Stimulated activated CD4-positive, alpha-beta T cell treated with anti-CD3 and anti-CD28 coated beads, Interleukin-12 subunit alpha, Interleukin-12 subunit beta, amount 100 ng/mL, for 48 hours (primary cell): Measurements from ENCODE around the gene RNF115.

Source experiments
- DNase-seq, 3 donors: peaks; one replicate each; pipeline ENCODE4 v3.0.0-alpha.2; 2020; ENCODE audit warnings: low read depth in 2 of 3, low spot score in 1 of 3

The RNF115 gene

DNA sequence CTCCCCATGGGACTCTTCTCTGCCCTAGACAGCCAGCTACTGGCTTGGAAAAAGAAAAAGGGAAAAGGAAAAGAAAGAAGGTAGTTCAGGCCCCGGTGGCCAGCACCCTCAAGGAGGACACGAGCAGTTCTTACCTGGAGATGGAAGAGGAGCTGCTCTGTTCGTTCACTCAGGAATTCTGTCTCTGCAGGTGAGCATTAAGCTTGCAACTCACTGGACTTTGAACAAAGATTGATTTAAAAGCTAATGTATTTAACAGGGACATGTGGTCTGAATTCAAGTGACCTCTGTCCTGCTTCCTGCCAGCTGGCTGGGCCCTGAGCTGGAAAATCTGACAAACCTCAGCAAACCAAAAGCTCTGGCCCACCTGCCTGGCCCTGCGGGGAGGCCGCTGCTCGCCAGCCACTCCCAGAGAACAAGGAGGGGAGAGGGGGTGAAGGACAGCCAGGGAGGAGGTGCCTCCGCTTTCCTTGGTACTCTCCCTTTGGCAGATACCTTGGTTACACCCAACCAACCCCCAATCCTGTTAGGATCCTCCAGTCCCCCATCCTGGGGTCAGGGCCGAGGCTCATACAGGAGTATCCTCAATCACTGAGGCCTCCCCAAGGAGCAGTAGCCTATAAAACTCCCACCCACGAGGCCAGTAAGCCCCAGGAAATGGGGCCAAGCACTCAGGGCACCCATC lies 116.6 kb downstream of the RNF115 start, which contains the start of gene PDZK1:
Gene PDZK1 (minus strand): TSS at position 186 of the 685 bp plus-strand sequence. CDS start 19,347 bp downstream, outside the sequence.
- DNase-seq = no peak

DNA sequence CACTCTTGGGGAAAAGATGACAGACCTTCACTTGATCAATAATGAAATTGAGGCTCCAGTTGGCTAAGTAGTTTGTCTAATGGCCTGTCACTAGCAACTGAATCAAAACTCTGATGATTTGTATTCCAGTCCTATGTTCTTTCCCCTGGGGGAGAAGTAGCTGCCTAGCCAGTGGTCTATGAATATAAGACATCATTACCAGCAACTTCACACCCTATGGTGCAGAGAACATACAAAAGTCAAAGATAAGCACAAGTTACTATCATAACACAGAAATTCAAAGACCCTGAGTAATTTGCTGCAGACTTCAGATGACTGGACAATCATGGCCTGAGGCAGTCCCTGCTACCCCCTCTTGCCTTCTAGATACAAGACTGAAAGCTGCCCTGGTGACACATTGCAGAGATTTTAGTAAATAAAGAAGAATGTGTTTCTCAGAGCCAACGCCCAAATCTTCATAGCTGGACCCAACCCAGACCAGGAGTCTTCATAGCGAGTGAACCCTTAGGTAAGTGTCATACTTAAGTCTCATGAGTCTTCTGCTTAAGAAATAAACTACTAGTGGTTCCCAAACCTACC lies 117.7 kb downstream of the RNF115 start:
- DNase-seq = no peak

DNA sequence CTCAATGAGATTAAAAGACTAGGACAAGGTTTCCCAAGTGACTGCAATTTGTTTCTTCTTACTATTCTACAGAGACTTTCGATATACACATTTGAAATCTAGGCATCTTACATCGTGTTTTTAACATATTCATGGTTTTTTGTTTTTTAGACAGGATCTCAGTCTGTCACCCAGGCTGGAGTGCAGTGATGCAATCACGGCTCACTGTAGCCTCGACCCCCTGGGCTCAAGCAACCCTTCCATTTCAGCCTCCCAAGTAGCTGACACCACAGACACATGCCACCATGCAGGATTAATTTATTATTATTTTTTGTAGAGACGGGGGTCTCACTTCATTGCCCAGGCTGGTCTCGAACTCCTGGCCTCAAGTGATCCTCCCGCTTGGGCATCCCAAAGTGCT lies 118.3 kb downstream of the RNF115 start:
- no peak for DNase-seq

DNA sequence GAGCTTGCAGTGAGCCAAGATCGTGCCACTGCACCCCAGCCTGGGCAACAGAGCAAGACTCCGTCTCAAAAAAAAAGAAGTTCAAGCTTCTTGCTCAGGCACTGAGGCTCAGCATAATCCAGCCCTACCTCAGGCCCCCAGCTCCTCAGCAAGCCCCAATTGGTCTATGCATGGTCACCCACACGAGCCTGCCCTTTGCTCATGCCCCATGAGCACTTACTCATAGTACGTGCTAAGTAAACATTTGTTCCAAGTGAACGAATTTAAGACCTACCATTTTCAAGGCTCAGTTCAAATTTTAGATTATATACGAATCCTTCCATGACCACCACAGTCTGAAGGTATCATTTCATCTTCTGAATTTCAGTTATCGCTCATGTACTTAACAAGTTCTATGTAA lies 121.1 kb downstream of the RNF115 start:
- no peak for DNase-seq

DNA sequence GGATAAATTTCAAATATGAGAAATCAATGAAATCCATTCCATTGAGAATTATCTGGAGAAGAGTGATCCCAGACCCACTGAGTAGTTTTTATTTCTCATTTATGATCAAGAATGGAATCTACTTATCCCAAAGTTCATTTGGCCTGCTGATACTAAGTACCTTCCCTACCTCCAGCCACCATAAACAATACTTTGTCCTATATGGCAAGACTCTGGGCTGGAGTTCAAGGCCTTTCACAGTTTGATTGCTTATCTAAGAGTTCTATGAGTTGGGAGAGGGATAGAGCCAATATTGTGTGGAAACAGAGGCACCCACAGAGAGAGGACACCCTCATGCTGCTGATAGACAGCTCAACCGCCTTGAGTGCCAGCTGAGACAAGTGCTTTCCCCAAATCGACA lies 121.8 kb downstream of the RNF115 start:
- DNase-seq = no peak

DNA sequence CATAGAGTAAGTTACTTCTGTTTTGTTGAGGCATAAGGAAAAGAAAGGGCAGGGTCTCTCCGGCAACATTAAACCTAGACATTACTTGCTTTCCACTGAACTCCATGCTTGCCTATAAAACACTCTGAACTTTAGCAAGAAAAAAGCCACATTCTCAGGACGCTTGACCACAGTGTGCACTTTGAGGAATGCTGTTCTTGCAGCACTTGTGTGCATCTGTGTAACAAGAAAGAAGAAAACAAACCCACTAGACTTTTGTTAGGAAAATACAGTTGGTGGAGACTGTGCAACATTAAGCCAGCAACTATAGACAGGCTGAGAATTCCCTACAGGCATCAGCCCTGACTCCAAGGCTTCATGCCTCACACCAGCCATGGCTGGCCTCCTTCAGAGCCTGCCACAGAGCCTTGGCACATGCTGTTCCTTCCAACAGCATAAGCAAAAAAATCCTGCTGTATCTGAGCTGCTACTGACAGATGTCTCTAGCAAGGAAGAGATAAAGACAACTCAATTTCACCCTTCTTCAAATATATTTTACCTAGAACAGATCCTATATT lies 122.5 kb downstream of the RNF115 start:
- DNase-seq = no peak

DNA sequence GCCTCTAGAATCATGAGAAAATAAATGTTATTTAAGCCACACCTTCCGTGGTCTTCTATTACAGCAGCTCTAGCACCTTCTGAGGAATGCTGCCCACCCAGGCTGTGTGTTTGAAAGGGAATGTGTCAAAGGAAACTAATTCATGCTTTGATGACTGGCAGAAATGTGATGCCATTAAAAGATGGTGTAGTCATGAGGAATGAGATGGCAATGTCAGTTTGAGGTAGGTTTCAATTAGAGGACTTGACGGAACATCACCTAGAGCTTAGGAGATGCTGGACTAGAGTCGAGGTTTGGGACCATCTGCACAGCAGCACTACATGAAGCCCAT lies 127.3 kb downstream of the RNF115 start:
- DNase-seq = no peak

DNA sequence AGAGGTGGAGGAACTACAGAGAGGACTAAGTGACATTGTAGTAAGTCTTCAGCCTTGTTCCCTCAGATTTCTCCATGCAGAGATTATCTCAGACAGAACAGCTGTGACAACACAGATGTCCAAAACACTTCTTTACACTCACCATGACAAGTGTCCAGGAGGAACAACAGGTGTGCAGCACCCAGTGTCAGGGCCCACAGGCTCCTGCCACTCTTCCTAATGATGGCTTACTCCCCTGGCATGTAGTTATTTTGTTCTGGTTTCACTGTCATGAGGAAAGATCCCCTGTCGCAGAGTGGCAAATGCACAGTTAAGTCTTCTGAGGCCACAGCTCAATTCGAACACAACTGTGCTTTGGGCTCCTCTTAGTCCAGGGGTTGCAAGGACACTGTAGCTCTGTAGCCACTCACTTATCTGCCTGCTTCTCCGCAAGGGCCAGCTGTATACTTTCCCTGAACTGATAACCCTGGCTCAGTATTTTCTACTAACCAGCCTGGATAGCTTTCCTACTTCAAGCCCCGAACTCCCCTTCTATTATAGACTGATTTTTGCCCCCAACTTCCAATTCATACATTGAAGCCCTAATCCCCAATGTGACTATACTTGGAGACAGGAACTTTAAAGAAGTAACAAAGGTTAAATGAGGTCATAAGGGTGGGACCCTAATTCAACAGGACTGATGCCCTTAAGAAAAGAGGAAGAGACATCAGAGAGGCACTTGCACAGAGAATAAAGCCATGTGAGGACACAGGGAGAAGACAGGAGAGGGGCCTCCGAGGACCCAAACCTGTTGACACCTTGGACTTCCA lies 127.9 kb downstream of the RNF115 start:
- no peak for DNase-seq

DNA sequence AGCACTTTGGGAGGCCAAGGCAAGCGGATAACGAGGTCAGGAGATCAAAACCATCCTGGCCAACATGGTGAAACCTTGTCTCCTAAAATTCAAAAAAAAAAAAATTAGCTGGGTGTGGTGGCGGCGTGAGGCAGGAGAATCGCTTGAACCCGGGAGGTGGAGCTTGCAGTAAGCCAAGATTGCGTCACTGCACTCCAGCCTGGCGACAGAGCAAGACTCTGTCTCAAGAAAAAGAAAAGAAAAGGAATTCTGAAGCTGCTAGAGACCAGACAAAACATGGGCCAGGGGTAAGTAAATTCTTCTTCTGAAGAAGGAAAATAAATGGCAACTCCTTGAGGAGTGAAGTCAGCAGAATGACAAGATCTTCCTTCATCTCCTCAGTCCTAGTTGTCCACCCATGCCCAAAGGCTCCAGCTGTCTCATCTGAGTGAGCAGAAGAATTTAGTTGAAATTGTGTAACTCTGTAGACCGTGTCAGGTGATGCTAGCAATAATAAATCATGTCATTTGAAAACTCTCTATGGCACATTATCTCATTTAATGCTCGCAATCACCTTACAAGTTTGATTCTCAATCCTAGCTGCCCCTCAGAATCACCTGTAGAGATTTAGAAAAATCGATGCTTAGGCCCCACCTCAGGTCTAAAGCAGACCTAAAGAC lies 131.0 kb downstream of the RNF115 start:
- no peak for DNase-seq

DNA sequence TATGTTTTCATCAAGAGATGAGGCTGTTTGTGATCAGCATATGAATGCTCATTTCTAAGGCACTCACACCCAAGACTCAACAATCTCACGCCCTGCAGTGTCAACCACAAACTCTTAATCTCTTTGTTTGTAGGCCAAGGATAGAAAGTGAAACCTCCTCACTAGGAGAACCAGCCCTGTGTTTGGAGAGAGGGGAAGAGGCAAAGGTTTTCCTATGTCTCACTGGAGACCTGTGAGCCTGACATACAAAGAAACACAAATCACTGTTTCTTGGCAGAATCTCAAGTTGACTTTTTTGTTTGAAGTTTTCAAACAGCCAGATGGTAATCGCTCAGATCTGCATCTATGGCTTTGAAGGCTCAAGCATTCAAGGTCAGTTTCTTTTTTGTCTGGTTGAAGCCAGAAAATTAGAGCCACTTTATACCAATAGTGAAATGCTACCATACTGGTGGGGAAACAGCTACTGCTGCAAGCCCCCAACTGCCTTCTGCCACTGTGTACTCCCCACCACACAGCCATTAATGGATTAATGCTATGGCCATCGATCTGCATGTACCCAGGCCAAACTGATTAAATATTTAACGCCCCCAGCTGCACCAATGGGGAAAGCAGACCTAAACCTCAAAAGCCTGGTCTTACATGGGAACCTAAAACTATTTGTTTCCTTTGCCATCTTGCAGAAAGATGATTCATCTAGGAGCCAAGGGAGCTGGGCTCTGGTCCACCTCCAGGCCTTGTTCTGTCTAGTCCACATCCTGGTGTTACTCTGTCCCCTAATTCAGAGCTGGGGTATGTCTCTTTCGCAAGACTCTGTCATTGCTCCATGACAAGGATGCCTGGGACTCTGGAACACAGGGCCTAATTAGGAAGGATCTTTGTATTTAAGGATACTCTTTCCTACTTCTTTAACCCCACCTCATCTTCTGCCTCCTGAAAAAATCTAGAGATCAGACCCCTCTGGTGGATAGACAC lies 133.0 kb downstream of the RNF115 start:
- DNase-seq = peak; percentile 3 to 17 (median 13)

DNA sequence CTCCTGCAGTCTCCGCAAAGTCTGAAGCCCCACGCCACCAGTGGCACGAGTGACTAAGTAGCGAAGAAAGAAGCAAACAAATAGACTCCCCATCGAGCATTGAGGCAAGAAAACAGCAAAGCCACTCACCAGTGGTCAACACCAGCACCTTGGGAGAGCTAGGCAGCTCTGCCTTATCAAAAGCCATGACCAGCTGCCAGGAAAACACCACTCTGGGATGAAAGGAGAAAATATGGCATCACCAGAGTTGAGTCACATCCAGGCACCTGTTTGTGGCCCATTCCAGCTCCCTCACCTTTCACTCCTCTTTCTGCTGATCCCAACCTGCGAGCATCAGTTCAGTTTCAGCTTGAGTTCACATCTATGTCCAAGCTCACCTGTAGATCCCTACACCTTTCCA lies 134.0 kb downstream of the RNF115 start:
- no peak for DNase-seq

DNA sequence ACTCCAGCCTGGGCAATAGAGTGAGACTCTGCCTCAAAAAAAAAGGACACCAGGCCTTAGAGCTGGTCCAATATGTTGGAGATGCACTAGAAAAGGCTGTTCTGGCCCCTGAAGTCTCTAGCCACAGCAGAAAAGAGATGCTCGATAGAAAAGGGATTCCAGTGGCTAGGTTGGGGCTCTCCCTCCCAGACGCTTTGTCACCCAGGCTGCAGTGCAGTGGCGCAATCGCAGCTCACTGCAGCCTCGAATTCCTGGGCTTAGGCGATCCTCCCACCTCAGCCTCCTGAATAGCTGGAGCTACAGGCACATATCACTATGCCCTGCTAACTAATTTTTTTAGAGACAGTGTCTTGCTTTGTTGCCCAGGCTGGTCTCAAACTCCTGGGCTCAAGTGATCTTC lies 135.0 kb downstream of the RNF115 start:
- no peak for DNase-seq
